ENCODE results near the gene CNTNAP4. TPM values are rescaled to one million over a fixed set of nuclear protein-coding genes. Genes with fewer than 3 reads are reported as not detected.

CNTNAP4 gene
- total and polyA plus RNA-seq, 2 experiments from 2014 or later: 0.64 to 1.1 TPM

GRCh38 chr16:76598498-76598897 is 321.3 kb downstream of the CNTNAP4 start:
- 81% methylated on average over 7 of the region's 7 CpGs for WGBS (ENCODE audit: low lambda C conversion rate, missing lambda C conversion rate)

GRCh38 chr16:76607317-76607716 is 330.1 kb downstream of the CNTNAP4 start:
- TF ChIP-seq EZH2 (IDR thresholded peaks at IDR 0.05; ENCODE audit: borderline replicate concordance) (no peak), CTCF (IDR thresholded peaks at IDR 0.05; ENCODE audit: poor library complexity) (no peak), EZH2phosphoT487 (IDR thresholded peaks at IDR 0.05; ENCODE audit: low read depth, severe bottlenecking, unreplicated experiment) (no peak)
- no peaks in the 10 kb centered on the region for H3K4me1 ChIP-seq (ENCODE audit: insufficient read depth)
- no peak overlapping the region for H3K4me2 ChIP-seq
- WGBS (ENCODE audit: low lambda C conversion rate, missing lambda C conversion rate): 98% methylated on average over 2 of the region's 4 CpGs
- no peaks in the 10 kb centered on the region for H3K9me2 ChIP-seq (replicated peaks; ENCODE audit: insufficient read depth)
- H3K9me3 ChIP-seq (ENCODE audit: low read depth): no peaks in the 10 kb centered on the region
- H3K36me3 ChIP-seq (replicated peaks; ENCODE audit: insufficient read depth, low read depth): no peaks in the 10 kb centered on the region
- H4K20me1 ChIP-seq (ENCODE audit: insufficient read depth, poor library complexity, severe bottlenecking): no peaks in the 10 kb centered on the region
- no peak for DNase-seq (ENCODE audit: low spot score)
- no peaks in the 10 kb centered on the region for H3K27me3 ChIP-seq
- H2AFZ ChIP-seq: no peak overlapping the region
- H3K27ac ChIP-seq: no peak overlapping the region
- H3K4me3 ChIP-seq: no peak overlapping the region
- H3K79me2 ChIP-seq: no peaks in the 10 kb centered on the region

More at GRCh38 chr16:76598498-76598897, 321.3 kb downstream of the CNTNAP4 start:
- no peak overlapping the region for H2AFZ ChIP-seq
- H3K36me3 ChIP-seq (replicated peaks; ENCODE audit: insufficient read depth, low read depth): no peaks in the 10 kb centered on the region
- H3K27ac ChIP-seq: no peak overlapping the region
- no peaks in the 10 kb centered on the region for H4K20me1 ChIP-seq (ENCODE audit: insufficient read depth, poor library complexity, severe bottlenecking)
- no peaks in the 10 kb centered on the region for H3K9me3 ChIP-seq (ENCODE audit: low read depth)
- no peaks in the 10 kb centered on the region for H3K4me1 ChIP-seq (ENCODE audit: insufficient read depth)
- no peaks in the 10 kb centered on the region for H3K79me2 ChIP-seq
- no peak overlapping the region for H3K4me2 ChIP-seq
- no peak for DNase-seq (ENCODE audit: low spot score)
- no peaks in the 10 kb centered on the region for H3K27me3 ChIP-seq
- TF ChIP-seq EZH2 (IDR thresholded peaks at IDR 0.05; ENCODE audit: borderline replicate concordance) (no peak), CTCF (IDR thresholded peaks at IDR 0.05; ENCODE audit: poor library complexity) (no peak), EZH2phosphoT487 (IDR thresholded peaks at IDR 0.05; ENCODE audit: low read depth, severe bottlenecking, unreplicated experiment) (no peak)
- H3K4me3 ChIP-seq: no peak overlapping the region
- no peaks in the 10 kb centered on the region for H3K9me2 ChIP-seq (replicated peaks; ENCODE audit: insufficient read depth)

Small RNAs within 50 kb of the gene (small RNA-seq; reads per million reads assigned to genes)
- gene RF00133 (not detected), gene RN7SKP233 (not detected)
